HEK293T (cell line): ENCODE results near the gene SYCP2L.

Source experiments
- ARNT ChIP-seq: fragments of 450-650 bp; IDR thresholded peaks from 2 replicates; pipeline ENCODE4 v1.6.1; 2017; ENCODE audit warnings: mild to moderate bottlenecking
- FOXK2 ChIP-seq: fragments of 450-650 bp; IDR thresholded peaks from 2 replicates; pipeline ENCODE4 v1.6.1; 2016; ENCODE audit warnings: mild to moderate bottlenecking
- FOXM1 ChIP-seq: fragments of 450-650 bp; IDR thresholded peaks from 2 replicates; pipeline ENCODE4 v1.6.1; 2017; ENCODE audit warnings: mild to moderate bottlenecking, borderline replicate concordance
- HDGF ChIP-seq: fragments of 450-650 bp; IDR thresholded peaks from 2 replicates; pipeline ENCODE4 v1.6.1; 2017; ENCODE audit warnings: antibody characterized with exemption, borderline replicate concordance
- NFRKB ChIP-seq: fragments of 450-650 bp; IDR thresholded peaks from 2 replicates; pipeline ENCODE4 v1.6.1; 2016; ENCODE audit warnings: mild to moderate bottlenecking, moderate library complexity
- SUZ12 ChIP-seq: fragments of 450-650 bp; IDR thresholded peaks from 2 replicates; pipeline ENCODE4 v1.6.1; 2016; ENCODE audit warnings: mild to moderate bottlenecking
- TARDBP ChIP-seq: fragments of 450-650 bp; IDR thresholded peaks from 2 replicates; pipeline ENCODE4 v1.6.1; 2016
- ZNF384 ChIP-seq: fragments of 450-650 bp; IDR thresholded peaks from 2 replicates; pipeline ENCODE4 v1.6.1; 2016
- TF ChIP-seq, protein P1 (sequence below): fragments of 450-650 bp; IDR thresholded peaks from 2 replicates; pipeline ENCODE4 v1.6.1; 2016

DNA sequence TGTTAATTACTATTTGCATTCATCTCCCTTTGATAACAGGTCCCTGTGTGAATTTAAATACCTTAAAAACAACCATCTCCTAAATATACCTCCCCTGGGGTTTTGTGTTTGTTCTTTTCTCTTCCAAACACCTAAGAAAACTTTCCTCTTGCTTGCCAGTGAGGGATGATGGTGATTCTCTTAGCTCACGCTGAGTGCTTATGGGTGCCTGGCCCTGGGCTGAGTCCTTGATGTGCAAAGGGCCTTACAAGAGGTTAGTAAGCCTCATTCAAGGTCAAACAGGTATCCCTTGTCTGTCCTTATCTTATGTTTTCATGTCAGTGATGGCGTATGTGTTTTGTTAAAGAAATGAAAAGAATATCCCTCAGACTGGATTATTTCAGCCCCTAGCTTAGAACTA, 76.3 kb downstream of the SYCP2L start:
- no peak for TF ChIP-seq SUZ12
- TF ChIP-seq NFRKB, result no peak
- TF ChIP-seq FOXK2, result no peak
- no peak for TF ChIP-seq FOXM1
- TF ChIP-seq ZNF384, result no peak
- TF ChIP-seq, protein P1, sequence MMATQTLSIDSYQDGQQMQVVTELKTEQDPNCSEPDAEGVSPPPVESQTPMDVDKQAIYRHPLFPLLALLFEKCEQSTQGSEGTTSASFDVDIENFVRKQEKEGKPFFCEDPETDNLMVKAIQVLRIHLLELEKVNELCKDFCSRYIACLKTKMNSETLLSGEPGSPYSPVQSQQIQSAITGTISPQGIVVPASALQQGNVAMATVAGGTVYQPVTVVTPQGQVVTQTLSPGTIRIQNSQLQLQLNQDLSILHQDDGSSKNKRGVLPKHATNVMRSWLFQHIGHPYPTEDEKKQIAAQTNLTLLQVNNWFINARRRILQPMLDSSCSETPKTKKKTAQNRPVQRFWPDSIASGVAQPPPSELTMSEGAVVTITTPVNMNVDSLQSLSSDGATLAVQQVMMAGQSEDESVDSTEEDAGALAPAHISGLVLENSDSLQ, result no peak
- TF ChIP-seq TARDBP, result no peak
- no peak for TF ChIP-seq ARNT
- TF ChIP-seq HDGF, result no peak
